Pons (tissue), 1 donor: ENCODE data around the gene CAMK2N1.
"Not testable (repeated sequence)": the region's sequence is repeated elsewhere in the genome, so short reads cannot be mapped to it uniquely, and the experiment has no call there.

Experiments
- DNase-seq: peaks from one replicate; pipeline ENCODE4 v3.0.0-alpha.2; 2016; ENCODE audit warnings: low spot score

Gene CAMK2N1

GRCh38 chr1:20485527-20486456, at the start of gene CAMK2N1:
Gene CAMK2N1, minus strand, starts transcription at chr1:20486210. Its CDS starts 831 bp downstream, at chr1:20485379.
- peak; percentile 81 for DNase-seq

- DNase-seq = no peak
These were observed 48.8 kb upstream of the CAMK2N1 start for GRCh38 chr1:20534659-20535417.

DNA sequence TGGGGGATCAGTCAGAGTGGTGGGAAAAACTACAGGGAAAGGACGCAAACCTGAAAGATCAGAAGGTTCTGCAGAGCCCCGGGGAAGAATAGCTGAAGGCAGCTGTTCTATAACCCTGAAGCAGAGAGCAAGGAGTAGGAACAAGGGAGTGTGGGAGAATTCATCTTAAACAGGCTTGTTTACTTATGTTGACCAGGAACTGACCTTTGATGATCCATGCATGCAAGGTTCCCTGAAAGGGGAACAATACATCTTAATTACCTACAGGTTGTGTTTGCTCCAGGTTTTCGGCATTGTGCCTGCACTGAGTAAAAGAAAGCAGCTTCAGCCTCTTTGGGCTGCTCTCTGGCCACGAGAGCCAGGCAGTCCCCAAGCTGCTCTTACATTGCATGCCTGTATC, 47.6 kb upstream of the CAMK2N1 start:
- DNase-seq = no peak

- DNase-seq = no peak
These were observed 44.9 kb upstream of the CAMK2N1 start for GRCh38 chr1:20530901-20531300.

- no peak for DNase-seq
These were observed 44.3 kb upstream of the CAMK2N1 start for GRCh38 chr1:20530306-20530705.

DNA sequence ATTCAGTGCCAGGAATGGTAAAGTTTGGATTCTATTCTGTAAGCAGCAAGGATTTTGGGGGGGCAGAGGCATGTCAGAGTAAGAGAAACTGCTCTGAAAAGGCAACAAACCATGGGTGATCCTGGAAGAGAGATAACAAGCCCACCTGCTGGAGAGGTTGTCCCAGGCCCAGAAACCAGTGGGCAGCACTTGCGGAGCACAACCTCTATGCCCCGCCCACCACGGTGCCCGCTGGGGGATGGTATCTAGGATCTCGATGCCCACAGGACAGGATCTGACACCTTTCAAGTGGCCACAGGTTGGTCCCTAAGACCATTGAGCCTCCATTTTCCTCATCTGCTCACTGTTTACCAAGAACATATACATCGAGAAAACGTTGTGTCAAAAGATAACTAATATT, 42.2 kb upstream of the CAMK2N1 start:
- no peak for DNase-seq

GRCh38 chr1:20526267-20526666, 40.3 kb upstream of the CAMK2N1 start:
- no peak for DNase-seq

- DNase-seq = peak; percentile 73
These were observed 36.2 kb upstream of the CAMK2N1 start for GRCh38 chr1:20521960-20522861.

GRCh38 chr1:20519609-20520262, 33.7 kb upstream of the CAMK2N1 start:
- DNase-seq = not testable (repeated sequence)

- DNase-seq = no peak
These were observed 25.8 kb upstream of the CAMK2N1 start for GRCh38 chr1:20511518-20512428.

DNA sequence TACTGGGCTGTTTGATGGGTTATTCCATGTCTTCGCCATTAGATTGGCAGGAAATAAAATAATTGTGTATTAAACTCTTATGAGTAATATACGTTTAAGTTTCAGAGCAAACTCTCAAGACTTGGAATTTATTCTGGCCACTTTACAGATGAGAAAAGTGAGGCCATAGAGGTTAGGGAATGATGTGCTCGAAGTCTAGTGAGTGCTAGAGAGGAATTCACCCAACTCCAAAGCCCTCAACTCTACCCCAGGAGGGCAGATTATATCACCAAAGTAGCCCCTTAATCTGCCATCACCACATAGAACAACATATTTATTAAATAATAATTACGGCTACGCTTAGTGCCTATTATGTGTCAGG, 22.4 kb upstream of the CAMK2N1 start:
- DNase-seq = peak; percentile 11

DNA sequence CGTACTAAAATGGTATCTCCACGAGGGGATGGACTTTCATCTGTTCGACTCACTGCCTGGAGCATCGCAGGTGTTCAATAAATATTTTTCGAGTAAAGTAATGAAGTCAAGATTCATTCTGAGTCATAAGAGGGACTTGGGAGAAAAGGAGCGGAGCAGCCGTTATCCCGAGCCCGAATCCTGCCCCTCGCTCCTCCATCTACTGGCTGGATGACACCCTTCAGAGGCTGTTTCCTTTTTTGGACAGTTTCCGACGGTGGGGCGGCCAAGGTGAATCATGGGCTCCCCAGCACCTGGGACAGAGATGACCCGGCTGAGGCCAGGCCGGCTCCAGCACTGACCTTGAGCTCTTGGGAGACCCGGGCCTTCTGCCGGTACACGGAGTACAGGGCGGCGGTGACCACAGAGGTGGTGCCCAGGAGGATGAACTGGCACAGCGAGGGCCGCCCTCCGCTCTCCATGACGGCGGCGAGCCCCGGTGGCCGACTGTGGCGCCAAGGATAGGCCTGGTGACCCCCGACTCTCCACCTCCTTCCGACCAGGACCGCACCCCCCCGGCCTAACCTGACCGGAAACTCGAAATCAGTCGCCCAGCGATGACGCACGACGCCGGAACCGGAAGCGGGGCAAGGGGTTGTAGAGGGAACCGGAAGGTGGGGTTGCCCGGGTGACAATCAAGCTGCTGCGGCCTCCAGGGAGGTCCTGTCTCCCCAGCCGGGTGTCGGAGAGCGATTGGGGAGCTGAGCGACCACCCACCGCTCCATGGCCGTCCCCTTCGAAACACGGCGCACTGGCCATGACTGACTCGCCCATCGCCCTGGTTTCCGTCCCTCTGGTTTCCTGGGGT, 21.8 kb upstream of the CAMK2N1 start, which contains the start of gene MUL1:
Gene MUL1, minus strand, starts transcription at position 588 of the 847 bp plus-strand sequence. Its CDS starts 127 bp downstream, at position 461.
- DNase-seq = peak; percentile 90

DNA sequence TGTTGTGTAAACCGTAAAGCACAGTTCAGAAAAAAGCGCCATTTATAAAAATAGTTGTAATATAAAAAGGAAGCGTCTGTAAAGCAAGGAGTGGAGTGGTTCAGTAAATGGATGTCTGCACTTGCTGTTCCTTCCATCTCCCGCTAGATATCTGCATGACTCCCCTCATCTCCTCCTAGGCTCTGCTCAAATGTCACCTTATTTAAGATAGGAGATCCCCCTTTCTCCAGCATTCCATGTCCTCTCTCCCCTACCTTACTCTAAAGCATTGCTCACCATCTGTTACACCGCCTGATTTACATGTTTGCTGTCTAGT, 21.2 kb upstream of the CAMK2N1 start:
- DNase-seq = no peak

- DNase-seq = no peak
These were observed 19.5 kb upstream of the CAMK2N1 start for GRCh38 chr1:20505488-20505887.

GRCh38 chr1:20500716-20501115, 14.7 kb upstream of the CAMK2N1 start:
- no peak for DNase-seq

DNA sequence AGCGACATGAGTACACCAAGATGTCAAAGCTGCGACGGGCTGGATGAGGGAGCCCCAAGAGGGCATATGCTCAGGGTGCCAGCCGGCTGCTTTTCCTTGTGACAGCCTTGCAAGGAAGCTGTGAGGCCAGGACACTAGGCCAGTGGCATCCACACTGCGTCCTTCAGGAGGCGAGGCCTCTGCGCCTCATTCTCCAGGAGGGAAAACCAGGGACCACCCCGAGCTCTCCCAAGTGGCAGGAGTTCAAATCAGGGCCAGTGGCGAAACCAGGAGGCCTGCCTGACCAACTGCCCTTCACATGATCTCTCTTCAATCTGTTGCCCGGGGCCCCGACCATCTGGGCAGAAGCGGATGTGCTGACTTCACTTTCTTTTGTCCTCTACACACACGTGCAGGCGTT, 13.7 kb upstream of the CAMK2N1 start:
- DNase-seq = no peak

DNA sequence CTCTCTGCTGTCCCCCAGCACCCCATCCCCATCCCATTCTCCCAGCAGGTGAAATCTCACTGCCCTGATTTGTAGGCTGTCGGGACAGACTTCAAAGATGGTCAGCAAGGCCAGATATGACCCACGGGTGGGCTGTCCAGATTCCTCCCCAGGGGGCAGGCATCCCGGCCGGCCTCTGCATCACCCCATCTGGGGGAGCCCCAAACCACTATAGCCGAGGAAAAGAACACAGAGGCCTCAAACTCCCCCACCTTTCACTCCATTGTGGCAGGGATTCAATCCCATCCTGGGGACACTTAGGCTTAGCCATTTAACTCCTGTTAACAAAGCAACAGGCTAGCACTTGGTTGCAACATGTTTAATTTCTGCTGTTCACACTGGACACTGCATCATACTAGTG, 13.1 kb upstream of the CAMK2N1 start:
- DNase-seq = no peak

GRCh38 chr1:20498116-20498515, 12.1 kb upstream of the CAMK2N1 start:
- DNase-seq = no peak

DNA sequence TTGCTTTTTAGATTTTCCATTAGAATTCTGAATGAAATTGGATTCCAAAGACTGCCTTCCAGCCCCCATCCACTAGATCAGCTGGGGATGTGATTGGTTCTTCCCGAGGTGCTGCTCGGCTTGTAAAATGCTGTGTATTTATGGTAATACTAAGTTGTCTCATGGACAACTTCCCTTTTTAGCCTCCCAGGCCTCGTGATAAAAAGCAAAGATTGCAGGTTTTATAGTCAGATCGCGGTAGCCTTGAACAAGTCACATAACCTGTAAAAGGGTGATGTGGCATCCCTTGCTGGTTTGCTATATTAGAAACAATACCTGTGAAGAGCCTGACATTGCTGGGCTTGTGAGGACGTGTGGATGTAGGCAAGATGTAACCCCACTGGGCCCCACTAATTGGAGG, 11.5 kb upstream of the CAMK2N1 start:
- no peak for DNase-seq
